Stimulated activated CD8-positive, alpha-beta memory T cell treated with anti-CD3 and anti-CD28 coated beads, Interleukin-15, amount 100 ng/mL, for 24 hours (primary cell): Measurements from ENCODE around the gene GATA6.

Experiments used
- DNase-seq: peaks from one replicate; pipeline ENCODE4 v3.0.0-alpha.2; 2020; ENCODE audit warnings: low read depth

The GATA6 gene

GRCh38 chr18:22166069-22166950 is 3.1 kb upstream of the GATA6 start:
- no peak for DNase-seq

DNA sequence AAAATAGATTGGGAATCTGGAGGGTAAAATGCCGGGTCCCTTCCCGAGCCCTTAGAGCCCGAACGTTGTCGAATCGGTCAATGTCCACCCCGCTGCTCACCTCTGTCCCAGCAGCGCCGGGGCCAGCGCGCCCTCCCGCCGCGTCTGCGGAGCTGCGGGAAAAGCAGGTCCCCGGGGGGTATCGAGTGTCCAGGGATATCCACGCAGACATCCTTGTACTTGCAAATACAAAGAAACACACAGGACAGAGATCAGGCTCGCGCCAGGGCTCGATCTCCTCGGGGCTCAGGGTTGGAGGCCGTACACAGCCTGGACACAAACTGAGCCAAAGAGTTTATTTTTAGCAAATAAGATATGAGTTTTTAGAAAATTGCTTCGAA is 2.3 kb upstream of the GATA6 start:
- DNase-seq = no peak

- no peak for DNase-seq
Measured at GRCh38 chr18:22167471-22168241, 1.7 kb upstream of the GATA6 start.

DNA sequence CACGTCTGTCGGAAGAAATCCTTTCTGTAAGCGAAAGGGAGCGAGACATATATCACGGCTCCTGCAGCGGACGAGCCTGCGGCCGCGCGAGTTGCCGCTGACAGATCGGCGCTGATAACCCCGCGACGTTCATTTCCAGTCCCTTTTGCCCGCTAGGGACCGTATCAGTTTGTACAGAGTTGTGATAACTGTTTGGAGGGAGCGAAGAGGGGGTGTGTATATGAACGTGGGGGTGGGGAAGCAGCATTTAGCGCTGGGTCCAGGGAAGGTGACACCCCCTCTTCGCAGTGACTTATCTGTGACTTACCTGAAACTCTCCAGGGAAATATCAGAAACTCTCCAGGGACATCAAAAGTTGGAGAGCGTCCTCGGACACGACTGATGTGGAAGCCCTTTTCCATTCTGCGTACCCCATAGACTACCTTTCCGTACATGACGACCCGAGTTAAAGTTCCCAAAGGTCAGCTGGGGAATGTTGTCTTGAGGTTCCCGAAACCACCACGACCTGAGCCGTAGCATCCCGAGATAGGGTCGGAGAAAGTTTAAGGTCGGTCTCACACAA is 948 bp upstream of the GATA6 start:
- DNase-seq = no peak

DNA sequence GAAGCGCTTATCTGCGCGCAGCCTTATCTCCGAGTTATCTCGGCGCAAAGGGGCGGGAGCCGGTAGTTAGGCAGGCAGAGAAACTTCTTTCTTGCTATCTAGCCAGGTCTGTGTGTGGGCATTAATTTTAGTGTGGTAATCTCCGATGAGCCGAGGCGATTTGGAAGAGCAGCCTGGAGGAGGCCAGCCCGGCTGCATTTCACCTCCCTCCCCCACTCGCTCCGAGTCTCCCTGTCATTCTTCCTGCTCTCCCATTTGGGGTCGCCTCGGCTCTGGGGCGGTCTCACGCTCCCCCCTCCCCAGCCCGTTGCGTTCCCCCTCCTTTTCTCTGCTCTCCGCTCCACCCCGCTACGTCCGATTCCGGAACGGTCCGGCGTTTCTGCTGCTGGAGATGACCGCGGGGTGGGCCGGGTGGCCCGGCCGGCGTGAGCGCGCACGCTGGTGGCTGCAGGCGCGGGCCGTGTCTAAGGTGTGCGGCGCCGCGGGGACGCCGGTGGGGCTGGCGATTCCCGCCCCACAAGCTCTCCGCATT is 566 bp downstream of the GATA6 start:
- no peak for DNase-seq

DNA sequence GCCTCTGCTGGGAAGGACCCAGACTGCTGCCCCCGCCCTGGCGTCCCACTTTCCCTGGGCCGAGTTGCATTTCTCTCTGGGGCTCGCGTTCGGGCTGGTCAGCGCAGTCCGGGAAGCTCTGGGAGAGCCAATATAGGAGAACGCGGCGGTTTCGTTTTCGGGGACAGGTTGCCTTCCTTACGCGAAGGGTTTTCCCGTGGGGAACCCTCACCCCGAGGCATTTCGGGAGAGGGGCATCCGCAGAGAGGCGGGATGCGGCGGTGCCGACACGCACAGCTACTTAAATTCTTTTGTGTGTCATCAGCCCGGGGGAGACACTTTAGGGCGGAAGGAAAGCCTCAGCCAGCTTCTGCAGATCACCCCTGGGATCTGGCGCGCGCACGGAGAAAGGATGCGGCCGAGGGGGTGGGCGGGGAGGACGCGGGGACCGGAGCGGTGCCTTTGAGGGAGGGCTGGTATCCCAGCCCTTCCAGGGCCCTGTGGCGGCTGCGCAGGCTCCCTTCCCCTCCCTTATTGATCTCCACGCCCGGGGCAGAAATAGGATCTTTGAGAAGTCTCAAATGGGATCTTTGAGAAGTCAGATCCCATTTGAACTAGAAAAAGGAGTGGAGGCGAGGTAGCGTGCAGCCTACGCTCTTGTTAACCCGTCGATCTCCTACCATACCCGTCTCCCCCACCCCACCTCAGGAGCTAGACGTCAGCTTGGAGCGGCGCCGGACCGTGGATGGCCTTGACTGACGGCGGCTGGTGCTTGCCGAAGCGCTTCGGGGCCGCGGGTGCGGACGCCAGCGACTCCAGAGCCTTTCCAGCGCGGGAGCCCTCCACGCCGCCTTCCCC is 1.2 kb downstream of the GATA6 start:
- no peak for DNase-seq

GRCh38 chr18:22171258-22172119 is 2.1 kb downstream of the GATA6 start:
- DNase-seq = no peak

- no peak for DNase-seq
Measured at GRCh38 chr18:22172120-22172582, 2.8 kb downstream of the GATA6 start.

GRCh38 chr18:22172594-22173049 is 3.2 kb downstream of the GATA6 start:
- DNase-seq = no peak

DNA sequence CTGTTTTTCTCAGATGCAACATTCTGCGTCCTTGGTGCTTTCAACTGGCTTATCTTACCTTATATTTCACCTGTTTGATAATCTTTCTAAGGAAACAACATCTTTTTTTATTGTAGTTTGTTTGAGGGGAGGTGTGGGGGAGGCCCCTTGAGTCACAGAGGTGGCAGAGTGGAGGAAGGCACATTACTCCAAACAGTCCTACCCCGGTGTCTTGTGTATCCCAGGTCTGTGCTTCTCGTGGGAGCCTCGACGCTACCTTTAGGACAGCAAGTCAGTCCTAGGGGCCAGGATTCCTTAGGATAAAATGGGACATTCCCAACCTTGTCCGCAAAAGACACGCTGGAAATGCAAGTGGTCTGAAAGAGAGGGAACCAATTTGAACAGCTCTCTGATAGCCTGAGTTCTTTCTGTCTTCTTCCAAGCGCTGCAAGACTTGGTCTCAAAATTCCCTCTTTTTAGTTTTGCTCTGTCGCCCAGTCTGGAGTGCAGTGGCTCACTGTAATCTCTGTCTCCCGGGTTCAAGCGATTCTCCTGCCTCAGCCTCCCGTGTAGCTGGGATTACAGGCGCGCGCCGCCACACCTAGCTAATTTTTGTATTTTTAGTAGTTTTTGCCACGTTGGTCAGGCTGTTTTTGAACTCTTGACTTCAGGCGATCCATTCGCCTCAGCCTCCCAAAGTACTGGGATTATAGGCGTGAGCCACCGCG is 4.0 kb downstream of the GATA6 start:
- no peak for DNase-seq

GRCh38 chr18:22173928-22174301 is 4.5 kb downstream of the GATA6 start:
- no peak for DNase-seq

- DNase-seq = no peak
Measured at GRCh38 chr18:22174341-22175145, 5.2 kb downstream of the GATA6 start.

DNA sequence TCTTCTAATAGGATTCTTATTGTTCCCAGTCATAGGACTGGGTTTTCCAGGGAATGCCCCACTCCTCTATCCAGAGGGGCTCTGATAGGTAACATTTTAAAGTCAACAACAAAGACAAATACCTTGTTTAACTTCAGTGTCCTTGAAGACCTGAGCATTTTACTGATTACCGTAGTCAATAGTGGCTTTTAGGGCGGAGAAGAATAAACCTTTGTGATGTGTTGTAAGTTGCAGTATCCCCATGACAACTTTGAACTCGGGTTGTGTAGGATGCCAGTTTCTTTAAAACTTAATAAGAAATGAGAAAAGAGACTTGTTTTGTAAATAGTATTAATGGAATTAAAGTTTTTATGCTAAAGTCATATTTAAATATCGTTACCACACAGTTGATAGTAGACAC is 6.0 kb downstream of the GATA6 start:
- no peak for DNase-seq

DNA sequence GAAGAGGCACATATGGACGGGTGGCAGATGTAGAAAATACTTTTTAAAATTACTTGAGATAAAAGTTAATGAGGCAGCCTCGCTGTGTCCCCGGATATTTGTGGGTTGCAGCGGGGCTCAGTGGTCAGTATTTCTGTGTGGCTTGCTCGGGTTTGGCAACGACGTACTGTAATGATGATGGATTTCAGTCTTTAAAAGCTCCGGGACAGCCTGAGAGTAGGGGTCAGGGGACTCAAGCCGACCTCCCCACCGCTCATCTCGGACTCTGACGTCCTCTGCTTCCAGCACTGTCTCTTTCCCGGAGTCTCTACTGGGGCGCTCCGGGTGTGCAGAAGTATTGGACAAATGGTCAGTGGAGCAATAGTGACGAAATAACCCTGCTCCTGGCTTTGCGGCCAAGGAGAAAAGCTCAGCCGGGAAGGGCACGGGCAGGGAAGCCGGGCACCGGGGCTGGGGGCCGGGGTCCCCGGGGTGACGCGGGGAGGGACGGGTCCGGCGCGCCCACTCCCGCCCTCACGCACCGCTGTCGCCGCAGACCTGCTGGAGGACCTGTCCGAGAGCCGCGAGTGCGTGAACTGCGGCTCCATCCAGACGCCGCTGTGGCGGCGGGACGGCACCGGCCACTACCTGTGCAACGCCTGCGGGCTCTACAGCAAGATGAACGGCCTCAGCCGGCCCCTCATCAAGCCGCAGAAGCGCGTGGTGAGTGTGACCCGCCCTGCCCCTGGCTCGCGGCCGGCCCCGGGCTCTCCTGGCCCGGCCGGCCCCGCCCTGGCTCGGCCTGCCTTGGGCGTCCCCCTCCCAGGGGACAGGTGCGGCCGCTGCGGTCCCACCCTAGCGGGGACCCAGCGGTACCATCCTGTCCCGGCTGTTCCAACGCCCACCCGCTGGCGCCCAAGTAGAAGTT is 7.3 kb downstream of the GATA6 start:
- DNase-seq = no peak

DNA sequence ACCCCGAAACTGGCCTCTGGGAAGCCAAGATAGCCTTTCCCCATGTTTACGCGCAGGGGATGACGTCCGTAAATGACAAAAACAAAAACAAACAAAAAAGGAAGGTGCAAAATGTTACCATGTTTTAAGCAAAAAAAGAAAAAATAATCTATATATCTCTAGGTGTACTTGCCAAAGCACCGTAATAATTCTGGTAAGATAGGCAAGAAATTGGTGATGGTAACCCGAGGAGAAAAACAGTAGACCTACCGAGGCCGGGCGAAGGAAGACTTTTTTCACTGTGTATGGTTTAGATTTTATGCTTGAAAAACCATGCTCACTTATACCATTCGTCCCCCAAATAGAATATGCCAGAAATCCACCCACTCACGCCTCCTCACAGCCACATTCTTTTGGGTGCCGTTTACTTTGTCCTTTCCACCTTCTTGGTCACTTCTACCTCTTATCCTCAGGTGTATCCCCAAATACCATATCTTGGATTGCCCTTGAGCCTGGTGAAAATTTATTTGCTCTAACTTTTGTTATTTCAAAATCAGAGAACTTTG is 8.0 kb downstream of the GATA6 start:
- DNase-seq = no peak

DNA sequence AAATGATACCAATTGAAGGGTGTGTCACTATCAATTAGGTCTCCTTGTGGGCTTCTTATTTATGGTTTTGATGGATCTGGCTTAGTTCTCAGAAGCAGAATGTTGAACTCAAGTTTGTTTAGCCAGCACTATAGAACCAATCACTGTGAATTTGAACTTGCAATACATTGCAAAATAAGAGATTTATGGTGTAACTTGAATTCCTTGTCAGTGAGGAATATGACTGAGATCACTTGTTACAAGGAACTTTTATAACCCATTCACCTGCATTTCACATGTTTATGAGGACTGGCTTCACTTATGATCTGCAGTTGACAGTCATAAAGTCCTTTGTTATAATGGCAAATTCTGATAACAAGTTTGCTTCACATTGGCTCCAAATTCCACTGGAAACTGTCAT is 9.8 kb downstream of the GATA6 start:
- no peak for DNase-seq

DNA sequence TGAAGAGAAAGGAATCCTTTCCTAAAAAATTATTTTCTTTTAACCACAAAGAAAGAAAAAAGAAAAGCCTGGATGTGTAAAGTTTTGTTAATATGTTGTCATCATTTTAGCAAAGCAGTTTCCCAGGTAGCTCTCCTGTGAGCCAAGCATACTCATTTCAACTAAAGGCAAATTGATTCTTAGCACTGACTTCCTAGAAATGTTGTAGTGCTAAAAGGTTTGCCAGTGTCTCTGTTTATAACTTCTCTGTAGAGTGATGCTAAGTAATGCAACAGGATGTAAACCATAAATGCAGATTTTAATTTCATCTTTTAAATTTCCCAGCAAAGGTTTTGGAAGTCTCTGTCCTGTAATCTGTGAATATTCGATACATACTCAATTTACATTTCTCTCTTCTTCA is 10.2 kb downstream of the GATA6 start:
- no peak for DNase-seq

DNA sequence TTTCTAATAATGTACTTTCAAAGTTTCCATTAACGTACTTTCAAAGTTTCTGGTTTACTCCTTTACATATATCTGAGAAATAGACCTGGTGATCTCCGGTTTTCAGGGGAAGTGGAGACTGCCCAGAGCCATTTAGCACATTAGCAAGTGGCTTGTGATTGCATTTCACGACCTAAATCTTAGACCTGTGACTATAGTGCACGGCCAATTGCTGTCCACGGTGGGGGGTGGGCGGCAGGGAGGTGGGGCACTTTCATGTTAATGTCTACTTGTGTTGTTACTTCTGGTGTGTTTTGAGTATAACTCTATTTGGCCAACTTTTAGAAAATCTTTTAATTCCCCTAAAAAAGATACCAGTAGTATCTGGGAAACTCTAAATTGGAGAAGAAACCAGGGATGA is 11.3 kb downstream of the GATA6 start:
- no peak for DNase-seq
